ENCODE results near the gene PAQR7.

Gene PAQR7

GRCh38 chr1:25888426-25888987 is 13.0 kb upstream of the PAQR7 start:
- H3K27ac ChIP-seq (ENCODE audit: low read depth, low read length) = no peak overlapping the region

GRCh38 chr1:25885602-25886001 is 10.1 kb upstream of the PAQR7 start:
- no peaks in the 10 kb centered on the region for H3K27me3 ChIP-seq (ENCODE audit: insufficient read depth, low read length)
- H3K4me3 ChIP-seq (ENCODE audit: low read depth, low read length) = no peak overlapping the region
- H3K27ac ChIP-seq (ENCODE audit: low read depth, low read length) = no peak overlapping the region
- H3K36me3 ChIP-seq (ENCODE audit: insufficient read depth, low read length) = no peaks in the 10 kb centered on the region
- no peak overlapping the region for H2AFZ ChIP-seq (ENCODE audit: low read length, unreplicated experiment)
- peaks cover 4% of the 10 kb centered on the region for H3K4me1 ChIP-seq (ENCODE audit: control insufficient read depth, insufficient read depth, low read length, unreplicated experiment)
- no peaks in the 10 kb centered on the region for H3K79me2 ChIP-seq (ENCODE audit: control insufficient read depth, insufficient read depth, low read length, unreplicated experiment)

More at GRCh38 chr1:25888426-25888987, 13.0 kb upstream of the PAQR7 start:
- no peaks in the 10 kb centered on the region for H3K36me3 ChIP-seq (ENCODE audit: insufficient read depth, low read length)
- no peaks in the 10 kb centered on the region for H3K27me3 ChIP-seq (ENCODE audit: insufficient read depth, low read length)
- H3K79me2 ChIP-seq (ENCODE audit: control insufficient read depth, insufficient read depth, low read length, unreplicated experiment) = no peaks in the 10 kb centered on the region
- H2AFZ ChIP-seq (ENCODE audit: low read length, unreplicated experiment) = no peak overlapping the region
- peaks cover 27% of the 10 kb centered on the region for H3K4me1 ChIP-seq (ENCODE audit: control insufficient read depth, insufficient read depth, low read length, unreplicated experiment)
- no peak overlapping the region for H3K4me3 ChIP-seq (ENCODE audit: low read depth, low read length)

GRCh38 chr1:25881266-25881665 is 5.8 kb upstream of the PAQR7 start:
- H3K4me1 ChIP-seq (ENCODE audit: control insufficient read depth, insufficient read depth, low read length, unreplicated experiment) = no peaks in the 10 kb centered on the region

GRCh38 chr1:25880518-25880917 is 5.0 kb upstream of the PAQR7 start:
- Histone ChIP-seq H3K27me3 (ENCODE audit: insufficient read depth, low read length) (no peaks in the 10 kb centered on the region), H3K36me3 (ENCODE audit: insufficient read depth, low read length) (no peaks in the 10 kb centered on the region), H3K27ac (ENCODE audit: low read depth, low read length) (no peak overlapping the region), H2AFZ (ENCODE audit: low read length, unreplicated experiment) (no peak overlapping the region), H3K79me2 (ENCODE audit: control insufficient read depth, insufficient read depth, low read length, unreplicated experiment) (no peaks in the 10 kb centered on the region), H3K4me3 (ENCODE audit: low read depth, low read length) (no peak overlapping the region), H3K4me1 (ENCODE audit: control insufficient read depth, insufficient read depth, low read length, unreplicated experiment) (no peaks in the 10 kb centered on the region)

More at GRCh38 chr1:25881266-25881665, 5.8 kb upstream of the PAQR7 start:
- H3K79me2 ChIP-seq (ENCODE audit: control insufficient read depth, insufficient read depth, low read length, unreplicated experiment) = no peaks in the 10 kb centered on the region
- H3K4me3 ChIP-seq (ENCODE audit: low read depth, low read length) = no peak overlapping the region
- no peak overlapping the region for H3K27ac ChIP-seq (ENCODE audit: low read depth, low read length)
- no peaks in the 10 kb centered on the region for H3K27me3 ChIP-seq (ENCODE audit: insufficient read depth, low read length)
- H3K36me3 ChIP-seq (ENCODE audit: insufficient read depth, low read length) = no peaks in the 10 kb centered on the region
- no peak overlapping the region for H2AFZ ChIP-seq (ENCODE audit: low read length, unreplicated experiment)

- Histone ChIP-seq H3K79me2 (ENCODE audit: control insufficient read depth, insufficient read depth, low read length, unreplicated experiment) (no peaks in the 10 kb centered on the region), H3K36me3 (ENCODE audit: insufficient read depth, low read length) (no peaks in the 10 kb centered on the region), H3K27ac (ENCODE audit: low read depth, low read length) (no peak overlapping the region), H3K27me3 (ENCODE audit: insufficient read depth, low read length) (no peaks in the 10 kb centered on the region), H3K4me1 (ENCODE audit: control insufficient read depth, insufficient read depth, low read length, unreplicated experiment) (no peaks in the 10 kb centered on the region), H3K4me3 (ENCODE audit: low read depth, low read length) (no peak overlapping the region), H2AFZ (ENCODE audit: low read length, unreplicated experiment) (no peak overlapping the region)
Observed at GRCh38 chr1:25879675-25880074, 4.2 kb upstream of the PAQR7 start.

- H3K27me3 ChIP-seq (ENCODE audit: insufficient read depth, low read length) = no peaks in the 10 kb centered on the region
- no peak overlapping the region for H3K27ac ChIP-seq (ENCODE audit: low read depth, low read length)
- H2AFZ ChIP-seq (ENCODE audit: low read length, unreplicated experiment) = no peak overlapping the region
- H3K79me2 ChIP-seq (ENCODE audit: control insufficient read depth, insufficient read depth, low read length, unreplicated experiment) = peaks cover 7% of the 10 kb centered on the region
- H3K36me3 ChIP-seq (ENCODE audit: insufficient read depth, low read length) = no peaks in the 10 kb centered on the region
- H3K4me3 ChIP-seq (ENCODE audit: low read depth, low read length) = no peak overlapping the region
- H3K4me1 ChIP-seq (ENCODE audit: control insufficient read depth, insufficient read depth, low read length, unreplicated experiment) = peaks cover 7% of the 10 kb centered on the region
Observed at GRCh38 chr1:25878690-25879089, 3.2 kb upstream of the PAQR7 start.

GRCh38 chr1:25877155-25877554 is 1.6 kb upstream of the PAQR7 start:
- H3K27me3 ChIP-seq (ENCODE audit: insufficient read depth, low read length) = no peaks in the 10 kb centered on the region

GRCh38 chr1:25876693-25877077 is 1.2 kb upstream of the PAQR7 start:
- Histone ChIP-seq H2AFZ (ENCODE audit: low read length, unreplicated experiment) (no peak overlapping the region), H3K36me3 (ENCODE audit: insufficient read depth, low read length) (no peaks in the 10 kb centered on the region), H3K27ac (ENCODE audit: low read depth, low read length) (no peak overlapping the region), H3K79me2 (ENCODE audit: control insufficient read depth, insufficient read depth, low read length, unreplicated experiment) (peaks cover 14% of the 10 kb centered on the region), H3K27me3 (ENCODE audit: insufficient read depth, low read length) (no peaks in the 10 kb centered on the region), H3K4me3 (ENCODE audit: low read depth, low read length) (no peak overlapping the region), H3K4me1 (ENCODE audit: control insufficient read depth, insufficient read depth, low read length, unreplicated experiment) (peaks cover 16% of the 10 kb centered on the region)

More at GRCh38 chr1:25877155-25877554, 1.6 kb upstream of the PAQR7 start:
- Histone ChIP-seq H3K4me1 (ENCODE audit: control insufficient read depth, insufficient read depth, low read length, unreplicated experiment) (peaks cover 16% of the 10 kb centered on the region), H3K36me3 (ENCODE audit: insufficient read depth, low read length) (no peaks in the 10 kb centered on the region), H3K79me2 (ENCODE audit: control insufficient read depth, insufficient read depth, low read length, unreplicated experiment) (peaks cover 13% of the 10 kb centered on the region), H2AFZ (ENCODE audit: low read length, unreplicated experiment) (no peak overlapping the region), H3K27ac (ENCODE audit: low read depth, low read length) (no peak overlapping the region), H3K4me3 (ENCODE audit: low read depth, low read length) (no peak overlapping the region)

- Histone ChIP-seq H3K36me3 (ENCODE audit: insufficient read depth, low read length) (no peaks in the 10 kb centered on the region), H2AFZ (ENCODE audit: low read length, unreplicated experiment) (peak overlapping the region; percentile 20), H3K27me3 (ENCODE audit: insufficient read depth, low read length) (no peaks in the 10 kb centered on the region), H3K79me2 (ENCODE audit: control insufficient read depth, insufficient read depth, low read length, unreplicated experiment) (peaks cover 16% of the 10 kb centered on the region), H3K4me1 (ENCODE audit: control insufficient read depth, insufficient read depth, low read length, unreplicated experiment) (peaks cover 16% of the 10 kb centered on the region), H3K4me3 (ENCODE audit: low read depth, low read length) (peak overlapping the region; percentile 88), H3K27ac (ENCODE audit: low read depth, low read length) (peak overlapping the region; percentile 41; the same call in 1 of the 2 replicates)
Observed at GRCh38 chr1:25875856-25876692, 566 bp upstream of the PAQR7 start.

- Histone ChIP-seq H3K4me3 (ENCODE audit: low read depth, low read length) (peak overlapping the region; percentile 88), H3K4me1 (ENCODE audit: control insufficient read depth, insufficient read depth, low read length, unreplicated experiment) (peaks cover 16% of the 10 kb centered on the region), H3K79me2 (ENCODE audit: control insufficient read depth, insufficient read depth, low read length, unreplicated experiment) (peaks cover 16% of the 10 kb centered on the region), H2AFZ (ENCODE audit: low read length, unreplicated experiment) (peak overlapping the region; percentile 20), H3K36me3 (ENCODE audit: insufficient read depth, low read length) (no peaks in the 10 kb centered on the region), H3K27ac (ENCODE audit: low read depth, low read length) (no peak overlapping the region), H3K27me3 (ENCODE audit: insufficient read depth, low read length) (no peaks in the 10 kb centered on the region)
Observed at GRCh38 chr1:25874635-25875153, 814 bp downstream of the PAQR7 start.

GRCh38 chr1:25874209-25874608 is 1.3 kb downstream of the PAQR7 start:
- H3K36me3 ChIP-seq (ENCODE audit: insufficient read depth, low read length) = no peaks in the 10 kb centered on the region
- H3K27me3 ChIP-seq (ENCODE audit: insufficient read depth, low read length) = no peaks in the 10 kb centered on the region
- no peak overlapping the region for H3K27ac ChIP-seq (ENCODE audit: low read depth, low read length)
- H3K4me1 ChIP-seq (ENCODE audit: control insufficient read depth, insufficient read depth, low read length, unreplicated experiment) = peaks cover 16% of the 10 kb centered on the region
- no peak overlapping the region for H2AFZ ChIP-seq (ENCODE audit: low read length, unreplicated experiment)
- peak overlapping the region; percentile 88 for H3K4me3 ChIP-seq (ENCODE audit: low read depth, low read length)
- peaks cover 16% of the 10 kb centered on the region for H3K79me2 ChIP-seq (ENCODE audit: control insufficient read depth, insufficient read depth, low read length, unreplicated experiment)
